Iris pigment epithelial cell (primary cell): ENCODE data around the gene OSBPL3.

ENCODE experiments used
- DNase-seq: peaks from one replicate; pipeline ENCODE4 v3.0.0-alpha.2; 2011; ENCODE audit warnings: low read depth

The OSBPL3 gene

GRCh38 chr7:24863626-24864025 lies 116.4 kb downstream of the OSBPL3 start:
- DNase-seq, result no peak

- no peak for DNase-seq
Observed at GRCh38 chr7:24862461-24862860, 117.5 kb downstream of the OSBPL3 start.

- DNase-seq, result no peak
Observed at GRCh38 chr7:24861336-24861735, 118.6 kb downstream of the OSBPL3 start.

GRCh38 chr7:24860611-24861010 lies 119.4 kb downstream of the OSBPL3 start:
- DNase-seq, result no peak

- DNase-seq, result no peak
Observed at GRCh38 chr7:24858108-24858977, 121.6 kb downstream of the OSBPL3 start.

GRCh38 chr7:24857623-24858022 lies 122.4 kb downstream of the OSBPL3 start:
- DNase-seq, result no peak

GRCh38 chr7:24854866-24855265 lies 125.1 kb downstream of the OSBPL3 start:
- DNase-seq, result peak; percentile 19

GRCh38 chr7:24851786-24852185 lies 128.2 kb downstream of the OSBPL3 start:
- DNase-seq, result peak; percentile 74

GRCh38 chr7:24848878-24849277 lies 131.1 kb downstream of the OSBPL3 start:
- DNase-seq, result no peak

- no peak for DNase-seq
Observed at GRCh38 chr7:24847754-24848153, 132.2 kb downstream of the OSBPL3 start.

GRCh38 chr7:24843821-24844434 lies 136.1 kb downstream of the OSBPL3 start:
- no peak for DNase-seq

- DNase-seq, result peak; percentile 52
Observed at GRCh38 chr7:24842449-24843241, 137.3 kb downstream of the OSBPL3 start.

GRCh38 chr7:24842029-24842428 lies 137.9 kb downstream of the OSBPL3 start:
- no peak for DNase-seq

- no peak for DNase-seq
Observed at GRCh38 chr7:24840563-24840962, 139.4 kb downstream of the OSBPL3 start.

- no peak for DNase-seq
Observed at GRCh38 chr7:24836084-24836483, 143.9 kb downstream of the OSBPL3 start.

- no peak for DNase-seq
Observed at GRCh38 chr7:24835643-24836042, 144.3 kb downstream of the OSBPL3 start.

GRCh38 chr7:24834128-24834798 lies 145.7 kb downstream of the OSBPL3 start:
- DNase-seq, result no peak

GRCh38 chr7:24833549-24833948 lies 146.4 kb downstream of the OSBPL3 start:
- DNase-seq, result no peak

- DNase-seq, result peak; percentile 60
Observed at GRCh38 chr7:24831240-24831639, 148.7 kb downstream of the OSBPL3 start.

- DNase-seq, result no peak
Observed at GRCh38 chr7:24830440-24831050, 149.4 kb downstream of the OSBPL3 start.

GRCh38 chr7:24829787-24830186 lies 150.2 kb downstream of the OSBPL3 start:
- no peak for DNase-seq
